ENCODE measurements around the gene MRGPRE.
"Not testable (repeated sequence)": the region's sequence is repeated elsewhere in the genome, so short reads cannot be mapped to it uniquely, and the experiment has no call there.

The MRGPRE gene, protein sequence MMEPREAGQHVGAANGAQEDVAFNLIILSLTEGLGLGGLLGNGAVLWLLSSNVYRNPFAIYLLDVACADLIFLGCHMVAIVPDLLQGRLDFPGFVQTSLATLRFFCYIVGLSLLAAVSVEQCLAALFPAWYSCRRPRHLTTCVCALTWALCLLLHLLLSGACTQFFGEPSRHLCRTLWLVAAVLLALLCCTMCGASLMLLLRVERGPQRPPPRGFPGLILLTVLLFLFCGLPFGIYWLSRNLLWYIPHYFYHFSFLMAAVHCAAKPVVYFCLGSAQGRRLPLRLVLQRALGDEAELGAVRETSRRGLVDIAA

GRCh38 chr11:3231851-3232744 lies at the start of gene MRGPRE:
TSS of gene MRGPRE (minus strand) at chr11:3232417. CDS start at chr11:3228799, 3,618 bp downstream.
- no peak for DNase-seq (ENCODE audit: low spot score)

DNA sequence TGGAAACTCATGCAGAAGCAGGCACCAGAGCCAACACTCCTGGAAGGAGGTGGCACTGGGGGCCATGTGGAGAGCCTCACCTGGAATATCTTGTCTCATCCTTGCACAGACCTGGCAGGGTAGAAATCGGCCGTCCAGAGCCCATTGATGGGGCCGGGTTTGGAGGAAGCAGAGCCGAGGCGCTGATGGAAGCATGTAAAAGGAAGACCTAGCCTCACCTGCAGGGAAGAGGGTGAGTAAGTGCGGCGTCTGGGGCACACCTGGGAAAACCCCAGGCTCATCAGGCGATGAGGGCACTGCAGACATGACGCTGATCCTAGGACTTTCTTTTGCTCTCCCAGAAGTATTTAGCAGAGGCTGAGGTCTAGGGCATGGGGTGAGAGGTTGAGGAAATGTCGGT lies 48.9 kb upstream of the MRGPRE start:
- DNase-seq (ENCODE audit: low spot score) = not testable (repeated sequence)

- DNase-seq (ENCODE audit: low spot score) = not testable (repeated sequence)
Measured at GRCh38 chr11:3280662-3281061, 48.4 kb upstream of the MRGPRE start.

- DNase-seq (ENCODE audit: low spot score) = not testable (repeated sequence)
Measured at GRCh38 chr11:3278922-3279321, 46.7 kb upstream of the MRGPRE start.

- DNase-seq (ENCODE audit: low spot score) = not testable (repeated sequence)
Measured at GRCh38 chr11:3273629-3274028, 41.4 kb upstream of the MRGPRE start.

DNA sequence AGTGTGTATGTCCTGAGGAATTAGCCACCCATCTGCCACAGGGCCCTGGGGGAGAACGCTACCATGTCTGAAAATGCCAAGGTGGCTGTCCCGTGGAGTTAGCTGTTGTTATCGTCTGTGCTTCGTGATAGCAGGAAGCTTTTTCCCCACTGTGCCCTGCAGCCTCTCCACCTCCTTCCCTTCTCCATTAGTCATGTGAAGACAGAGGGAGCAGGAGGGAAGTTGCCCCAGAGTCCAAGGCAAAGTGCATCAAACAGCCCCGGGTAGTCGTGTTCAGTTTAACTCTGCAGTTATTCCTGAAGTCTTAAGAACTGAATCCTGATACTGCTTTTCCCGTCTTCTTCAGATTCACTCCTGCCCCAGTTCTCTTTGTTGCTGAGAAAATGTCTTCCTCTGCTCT lies 30.3 kb upstream of the MRGPRE start:
- not testable (repeated sequence) for DNase-seq (ENCODE audit: low spot score)

- not testable (repeated sequence) for DNase-seq (ENCODE audit: low spot score)
Measured at GRCh38 chr11:3261831-3262230, 29.6 kb upstream of the MRGPRE start.

GRCh38 chr11:3257509-3257908 lies 25.3 kb upstream of the MRGPRE start:
- DNase-seq (ENCODE audit: low spot score) = not testable (repeated sequence)

- not testable (repeated sequence) for DNase-seq (ENCODE audit: low spot score)
Measured at GRCh38 chr11:3255241-3255640, 23.0 kb upstream of the MRGPRE start.

GRCh38 chr11:3254773-3255172 lies 22.6 kb upstream of the MRGPRE start:
- DNase-seq (ENCODE audit: low spot score) = not testable (repeated sequence)

GRCh38 chr11:3245071-3245470 lies 12.9 kb upstream of the MRGPRE start:
- no peak for DNase-seq (ENCODE audit: low spot score)

- DNase-seq (ENCODE audit: low spot score) = no peak
Measured at GRCh38 chr11:3243880-3244279, 11.7 kb upstream of the MRGPRE start.

DNA sequence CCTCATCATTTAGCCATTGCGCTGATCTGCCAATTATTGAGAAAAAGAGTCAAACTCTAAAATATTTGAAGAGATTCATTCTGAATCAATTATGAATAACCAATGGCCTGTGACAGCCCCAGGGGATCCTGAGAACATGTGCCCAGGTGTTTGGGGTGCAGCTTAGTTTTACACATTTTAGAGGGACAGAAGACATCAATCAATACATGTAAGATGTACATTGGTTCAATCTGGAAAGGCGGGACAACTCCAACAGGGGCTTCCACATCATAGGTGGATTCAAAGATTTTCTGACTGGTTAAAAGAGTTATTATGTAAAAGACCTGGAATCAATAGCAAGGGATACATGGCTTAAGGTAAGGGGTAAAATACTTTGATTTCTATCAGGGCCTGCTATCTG lies 4.9 kb upstream of the MRGPRE start:
- no peak for DNase-seq (ENCODE audit: low spot score)

DNA sequence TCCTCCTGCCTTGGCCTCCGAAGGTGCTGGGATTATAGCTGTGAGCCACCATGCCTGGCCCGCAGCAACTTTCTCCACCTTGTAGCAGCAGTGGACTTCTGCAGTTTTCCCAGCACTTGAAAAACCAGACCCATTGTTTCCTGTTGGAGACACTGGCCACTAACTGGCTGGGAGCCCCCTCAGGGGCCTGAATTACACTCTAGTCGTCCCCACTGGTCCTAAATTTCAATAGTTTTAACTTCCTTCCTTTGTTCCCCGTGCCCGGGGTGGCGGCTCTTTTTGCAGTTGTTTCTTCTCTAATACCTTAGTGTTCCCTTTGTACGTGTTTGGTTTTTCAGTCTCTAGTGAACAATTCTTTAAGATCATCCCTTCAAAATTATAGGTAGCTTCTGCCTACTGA lies 2.6 kb upstream of the MRGPRE start:
- no peak for DNase-seq (ENCODE audit: low spot score)

DNA sequence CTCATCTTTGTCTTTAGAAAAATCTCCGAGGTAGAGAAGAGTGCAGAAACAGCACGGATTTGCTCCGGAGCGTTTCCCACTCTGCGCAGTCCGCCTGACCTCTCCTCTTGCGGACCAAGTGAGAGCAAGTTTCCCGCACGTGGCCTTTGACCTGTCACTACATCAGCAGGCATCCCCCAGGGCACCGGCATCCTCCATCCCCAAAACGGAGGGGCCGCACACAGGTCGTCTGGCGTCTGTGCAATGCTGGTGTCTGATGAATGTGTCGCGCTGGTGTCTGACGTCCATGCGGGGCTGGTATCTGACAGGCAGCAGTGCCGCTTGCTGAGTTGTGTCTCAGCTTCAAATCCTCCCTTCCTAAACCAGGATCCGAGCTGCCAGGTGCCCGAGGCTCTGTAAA lies 739 bp upstream of the MRGPRE start:
- DNase-seq (ENCODE audit: low spot score) = no peak

GRCh38 chr11:3231550-3231850 lies 717 bp downstream of the MRGPRE start:
- no peak for DNase-seq (ENCODE audit: low spot score)

GRCh38 chr11:3230636-3231549 lies 1.3 kb downstream of the MRGPRE start:
- no peak for DNase-seq (ENCODE audit: low spot score)

DNA sequence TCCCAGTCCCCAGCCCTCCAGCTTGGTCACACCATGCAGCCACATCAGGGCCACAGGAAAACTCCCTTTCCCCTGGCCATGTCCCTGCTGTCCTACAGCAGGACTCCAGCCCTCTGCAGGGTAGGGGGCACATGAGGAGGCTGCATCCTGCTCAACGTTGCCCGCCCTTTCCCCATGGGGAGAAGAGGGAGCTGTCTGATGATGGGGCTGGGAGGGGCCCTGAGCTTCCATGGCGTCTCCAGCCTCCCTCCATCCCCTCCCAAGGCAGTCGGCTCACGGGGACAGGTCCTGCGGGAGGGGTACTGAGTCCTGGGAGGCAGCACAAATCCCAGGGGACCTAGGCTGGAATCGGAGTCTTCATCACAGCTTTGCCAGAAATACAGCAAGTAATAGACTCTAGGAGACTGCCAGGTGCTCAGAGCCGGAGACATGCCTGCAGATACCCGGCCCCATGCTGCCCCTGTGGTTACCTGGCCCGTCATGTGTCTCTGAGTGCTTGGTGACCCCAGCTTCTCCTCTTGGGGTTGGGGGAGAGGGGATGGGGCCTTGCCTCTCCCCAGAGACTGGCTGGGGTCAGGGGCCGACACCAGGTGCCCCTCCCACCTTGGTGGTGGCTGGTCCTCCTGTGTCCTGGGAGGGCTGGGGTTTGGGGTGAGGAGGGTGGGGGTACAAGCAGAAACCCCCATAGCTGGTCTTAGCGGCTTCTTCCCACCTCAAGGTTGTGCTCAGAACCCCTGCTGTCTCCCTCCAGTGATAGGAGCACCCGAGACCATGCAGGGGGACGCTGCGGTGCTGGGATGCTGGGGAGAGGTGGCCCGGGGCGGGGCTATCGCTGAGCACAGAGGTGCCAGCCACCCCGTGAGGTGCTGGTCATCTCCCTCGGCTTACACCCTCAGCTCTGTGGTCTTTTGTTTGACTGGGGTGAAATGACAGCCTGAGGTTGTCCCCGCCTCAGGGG lies 2.3 kb downstream of the MRGPRE start:
- no peak for DNase-seq (ENCODE audit: low spot score)

- no peak for DNase-seq (ENCODE audit: low spot score)
Measured at GRCh38 chr11:3228445-3228829, 3.8 kb downstream of the MRGPRE start.

- DNase-seq (ENCODE audit: low spot score) = no peak
Measured at GRCh38 chr11:3227568-3228444, 4.4 kb downstream of the MRGPRE start.

Measured in HuH-7 (cell line).